ENCODE data around the gene CLIC3. TPM values are rescaled to one million over a fixed set of nuclear protein-coding genes. Genes with fewer than 3 reads are reported as not detected.

The CLIC3 gene
- total RNA-seq, 4 donors from 2014 or later = 3.3 TPM; not detected in 3

GRCh38 chr9:136975644-136976043, 20.7 kb downstream of the CLIC3 start:
- DNase-seq = peak in 1 of 3 donors; percentile 35
- H3K27ac ChIP-seq = no peak overlapping the region
- H3K27me3 ChIP-seq = no peaks in the 10 kb centered on the region
- no peak overlapping the region for H3K4me3 ChIP-seq
- H3K9me3 ChIP-seq = no peaks in the 10 kb centered on the region
- peaks cover 0 to 19% (median 2%) of the 10 kb centered on the region in 4 donors for H3K4me1 ChIP-seq
- TF ChIP-seq POLR2A (IDR thresholded peaks at IDR 0.05) = no peak
- peak in 1 of 6 experiments; percentile 8 for TF ChIP-seq CTCF (IDR thresholded peaks at IDR 0.05)
- no peaks in the 10 kb centered on the region for H3K36me3 ChIP-seq

- Histone ChIP-seq H3K9me3 (no peaks in the 10 kb centered on the region), H3K36me3 (no peaks in the 10 kb centered on the region), H3K4me3 (no peak overlapping the region), H3K4me1 (peaks cover 0 to 19% (median 2%) of the 10 kb centered on the region in 4 donors), H3K27me3 (no peaks in the 10 kb centered on the region), H3K27ac (no peak overlapping the region)
- no peak for DNase-seq
- TF ChIP-seq POLR2A (IDR thresholded peaks at IDR 0.05) (no peak), CTCF (IDR thresholded peaks at IDR 0.05) (no peak)
These were observed 21.4 kb downstream of the CLIC3 start for GRCh38 chr9:136974817-136975535.

- TF ChIP-seq POLR2A (IDR thresholded peaks at IDR 0.05) (no peak), CTCF (IDR thresholded peaks at IDR 0.05) (no peak)
- Histone ChIP-seq H3K36me3 (no peaks in the 10 kb centered on the region), H3K4me3 (no peak overlapping the region), H3K4me1 (peaks cover 0 to 19% (median 2%) of the 10 kb centered on the region in 4 donors), H3K9me3 (no peaks in the 10 kb centered on the region), H3K27me3 (no peaks in the 10 kb centered on the region), H3K27ac (no peak overlapping the region)
- DNase-seq = no peak
These were observed 22.4 kb downstream of the CLIC3 start for GRCh38 chr9:136973618-136974617.

DNA sequence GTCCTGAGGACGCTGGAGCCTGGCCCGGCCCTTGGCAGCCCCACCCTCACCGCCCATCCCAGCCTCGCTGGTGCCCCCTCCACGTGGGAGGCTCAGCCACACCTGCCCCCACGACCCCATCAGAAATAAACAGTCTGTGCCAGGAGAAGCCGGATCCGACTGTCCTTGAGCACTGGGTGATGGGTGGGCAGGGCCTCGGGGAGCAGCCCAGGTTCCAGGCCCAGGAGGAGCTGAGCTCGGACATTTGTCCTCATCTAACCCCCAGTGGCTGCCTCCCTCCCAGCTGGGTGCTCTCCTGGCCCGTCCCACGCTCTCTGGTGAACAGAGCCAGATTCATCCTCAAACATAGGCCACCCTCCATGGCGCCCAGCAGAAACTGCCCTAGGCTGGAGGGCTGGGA, 23.6 kb downstream of the CLIC3 start:
- no peaks in the 10 kb centered on the region for H3K9me3 ChIP-seq

More for the DNA sequence above, 23.6 kb downstream of the CLIC3 start:
- Histone ChIP-seq H3K27ac (no peak overlapping the region), H3K4me3 (no peak overlapping the region), H3K4me1 (peaks cover 0 to 13% (median 2%) of the 10 kb centered on the region in 4 donors), H3K36me3 (no peaks in the 10 kb centered on the region), H3K27me3 (no peaks in the 10 kb centered on the region)
- no peak for DNase-seq
- TF ChIP-seq CTCF (IDR thresholded peaks at IDR 0.05) (no peak), POLR2A (IDR thresholded peaks at IDR 0.05) (no peak)

Measured in Peyer's patch (tissue), 4 donors.